HG02798 (cell line): ENCODE data around the gene COLGALT1.
"Not testable (repeated sequence)": the region's sequence is repeated elsewhere in the genome, so short reads cannot be mapped to it uniquely, and the experiment has no call there.

Experiments used
- ATAC-seq: cut with Tn5 transposase; IDR thresholded peaks from one replicate; pipeline ENCODE4 v1.9.1; 2021; ENCODE audit warnings: mild to moderate bottlenecking; ENCODE audit not compliant: unreplicated experiment, poor library complexity

The COLGALT1 gene

DNA sequence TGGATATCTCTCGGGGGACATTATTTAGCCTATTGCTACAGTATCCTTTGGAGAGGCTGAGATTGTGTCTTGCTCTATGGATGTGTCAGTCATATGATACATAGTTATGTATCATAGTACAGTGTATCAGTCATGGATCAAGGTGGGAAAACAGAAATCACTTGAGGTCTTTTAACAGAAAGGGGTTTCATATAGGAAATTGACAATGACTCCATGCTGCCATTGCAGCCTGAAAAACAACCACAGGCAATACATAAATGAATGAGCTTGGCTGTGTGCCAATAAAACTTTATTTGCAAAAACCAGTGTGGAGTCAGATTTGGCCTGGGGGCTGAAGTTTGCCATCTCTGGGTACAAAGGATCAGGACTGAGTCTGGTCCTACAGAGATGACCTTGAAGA is 35.4 kb downstream of the COLGALT1 start:
- ATAC-seq: no peak

DNA sequence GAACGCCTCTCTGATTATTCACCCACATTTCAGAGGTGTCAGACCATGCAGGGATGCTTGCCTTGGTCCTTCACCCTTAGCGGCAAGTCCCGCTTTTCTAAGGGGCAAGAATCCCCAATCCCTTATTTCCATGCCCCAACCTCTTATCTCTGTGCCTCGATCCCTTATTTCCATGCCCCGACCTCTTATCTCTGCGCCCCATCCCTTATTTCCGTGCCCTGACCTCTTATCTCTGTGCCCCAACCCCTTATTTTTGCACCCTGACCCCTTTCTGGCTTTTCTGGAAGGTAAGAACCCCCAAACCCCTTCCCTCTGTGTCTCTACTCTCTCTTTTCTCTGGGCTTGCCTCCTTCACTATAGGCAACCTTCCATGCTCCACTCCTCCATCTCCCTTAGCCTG is 38.8 kb downstream of the COLGALT1 start:
- not testable (repeated sequence) for ATAC-seq

DNA sequence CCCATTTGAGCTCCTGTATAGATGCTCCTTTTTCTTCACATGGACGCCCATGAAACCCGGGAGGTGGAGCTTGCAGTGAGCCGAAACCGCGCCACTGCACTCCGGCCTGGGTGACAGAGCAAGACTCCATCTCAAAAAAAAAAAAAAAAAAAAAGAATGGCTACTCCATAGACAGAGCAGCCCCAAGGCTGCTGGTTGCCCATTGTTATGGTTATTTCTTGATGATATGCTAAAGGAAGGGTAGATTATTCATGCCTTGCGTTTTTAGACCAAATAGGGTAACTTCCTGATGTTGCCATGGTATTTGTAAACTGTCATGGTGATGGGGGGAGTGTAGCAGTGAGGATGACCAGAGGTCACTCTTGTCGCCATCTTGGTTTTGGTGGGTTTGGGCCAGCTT is 42.6 kb downstream of the COLGALT1 start:
- ATAC-seq: not testable (repeated sequence)

DNA sequence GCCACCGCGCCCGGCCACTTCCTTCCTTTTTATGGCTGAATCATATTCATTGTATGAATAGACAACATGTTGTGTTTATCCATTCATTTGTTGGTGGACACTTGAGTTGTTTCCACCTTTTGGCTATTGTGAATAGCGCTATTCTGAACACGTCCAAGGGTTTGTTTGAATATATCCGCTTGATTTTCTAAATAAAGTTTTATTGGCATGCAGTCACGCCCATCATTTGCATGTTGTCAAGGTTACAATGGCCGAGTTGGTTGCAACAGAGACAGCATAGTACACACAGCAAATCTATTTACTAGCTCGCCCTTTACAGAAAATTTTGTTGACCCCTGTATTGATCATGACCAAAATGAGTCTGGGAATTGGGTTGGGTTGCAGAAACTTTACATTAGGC is 43.5 kb downstream of the COLGALT1 start:
- ATAC-seq: no peak

GRCh38 chr19:17599780-17600179 is 44.3 kb downstream of the COLGALT1 start:
- ATAC-seq: no peak

- no peak for ATAC-seq
Observed at GRCh38 chr19:17601683-17602082, 46.2 kb downstream of the COLGALT1 start.

- ATAC-seq: no peak
Observed at GRCh38 chr19:17602217-17602616, 46.8 kb downstream of the COLGALT1 start.

GRCh38 chr19:17602872-17603510 is 47.5 kb downstream of the COLGALT1 start:
- ATAC-seq: no peak

GRCh38 chr19:17604372-17605025 is 49.0 kb downstream of the COLGALT1 start:
- ATAC-seq: no peak

DNA sequence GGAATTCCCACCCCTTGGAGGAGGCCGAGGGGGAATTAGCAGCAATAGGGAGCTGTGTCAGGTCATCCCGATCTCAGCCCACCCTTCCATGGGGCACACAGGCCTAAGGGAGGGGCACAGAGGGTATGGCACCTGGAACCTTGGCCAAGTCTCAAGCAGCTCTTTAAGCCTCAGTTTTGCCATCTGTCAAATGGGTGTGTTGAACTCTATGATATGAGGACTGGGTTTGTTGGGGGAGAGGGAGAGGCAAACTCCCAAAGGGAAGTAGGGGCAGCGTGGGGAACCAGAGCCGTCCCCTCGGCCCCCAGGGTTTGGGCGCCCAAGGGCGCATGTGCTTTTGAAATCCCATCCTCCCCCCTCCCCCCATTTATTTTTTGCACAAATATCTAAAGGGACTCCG is 49.7 kb downstream of the COLGALT1 start:
- ATAC-seq: no peak

GRCh38 chr19:17605761-17606589 is 50.5 kb downstream of the COLGALT1 start:
- peak; percentile 75 for ATAC-seq

- ATAC-seq: no peak
Observed at GRCh38 chr19:17606590-17607185, 51.2 kb downstream of the COLGALT1 start.

DNA sequence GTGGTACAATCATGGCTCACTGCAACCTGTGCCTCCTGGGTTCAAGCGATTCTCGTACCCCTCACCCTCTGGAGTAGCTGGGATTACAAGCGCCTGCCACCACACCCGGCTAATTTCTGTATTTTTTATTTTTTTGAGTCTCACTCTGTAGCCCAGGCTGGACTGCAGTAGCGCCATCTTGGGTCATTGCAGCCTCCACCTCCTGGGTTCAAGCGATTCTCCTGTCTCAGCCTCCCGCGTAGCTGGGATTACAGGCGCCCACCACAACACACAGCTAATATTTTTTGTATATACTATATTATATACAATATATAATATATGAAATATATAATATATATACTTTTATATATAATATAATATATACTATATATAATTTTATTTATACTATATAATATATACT is 52.5 kb downstream of the COLGALT1 start:
- ATAC-seq: no peak

DNA sequence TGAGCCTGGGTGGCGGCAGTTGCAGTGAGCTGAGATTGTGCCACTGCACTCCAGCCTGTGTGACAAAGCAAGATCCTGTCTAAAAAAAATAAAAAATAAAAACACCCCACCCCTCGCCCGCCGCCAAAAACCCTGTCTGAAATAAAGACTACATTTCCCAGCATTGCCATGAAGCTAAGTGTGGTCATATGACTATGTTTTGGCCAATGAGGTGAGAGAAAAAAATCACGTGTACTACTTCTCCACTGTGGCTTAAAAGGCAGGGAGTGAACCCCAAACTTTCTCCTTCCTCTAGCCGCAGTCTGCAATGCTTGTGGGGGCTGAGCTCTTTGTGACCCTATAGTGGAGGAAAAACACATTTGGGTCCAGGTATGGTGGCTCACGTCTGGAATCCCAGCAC is 54.9 kb downstream of the COLGALT1 start:
- no peak for ATAC-seq

- no peak for ATAC-seq
Observed at GRCh38 chr19:17611462-17612244, 56.2 kb downstream of the COLGALT1 start.

DNA sequence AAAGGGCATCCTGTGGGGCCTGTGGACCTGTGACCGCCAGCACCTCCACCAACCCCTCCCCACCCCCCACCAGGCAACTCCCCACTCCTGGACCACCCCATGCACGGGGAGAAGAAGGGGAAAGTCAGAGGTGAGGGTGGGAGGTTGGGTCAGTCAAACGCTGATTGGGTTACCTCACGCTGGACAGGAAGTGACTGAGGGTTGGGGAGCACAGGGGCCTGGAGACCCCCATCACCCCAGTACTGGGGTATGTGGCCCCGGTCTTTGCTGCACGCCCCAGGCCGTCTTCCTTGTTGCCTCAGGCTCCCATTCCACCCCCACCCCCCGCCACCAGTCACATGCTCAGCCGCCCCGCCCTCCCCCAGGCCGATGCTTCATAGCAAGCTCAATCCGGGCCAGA is 59.0 kb downstream of the COLGALT1 start:
- no peak for ATAC-seq

DNA sequence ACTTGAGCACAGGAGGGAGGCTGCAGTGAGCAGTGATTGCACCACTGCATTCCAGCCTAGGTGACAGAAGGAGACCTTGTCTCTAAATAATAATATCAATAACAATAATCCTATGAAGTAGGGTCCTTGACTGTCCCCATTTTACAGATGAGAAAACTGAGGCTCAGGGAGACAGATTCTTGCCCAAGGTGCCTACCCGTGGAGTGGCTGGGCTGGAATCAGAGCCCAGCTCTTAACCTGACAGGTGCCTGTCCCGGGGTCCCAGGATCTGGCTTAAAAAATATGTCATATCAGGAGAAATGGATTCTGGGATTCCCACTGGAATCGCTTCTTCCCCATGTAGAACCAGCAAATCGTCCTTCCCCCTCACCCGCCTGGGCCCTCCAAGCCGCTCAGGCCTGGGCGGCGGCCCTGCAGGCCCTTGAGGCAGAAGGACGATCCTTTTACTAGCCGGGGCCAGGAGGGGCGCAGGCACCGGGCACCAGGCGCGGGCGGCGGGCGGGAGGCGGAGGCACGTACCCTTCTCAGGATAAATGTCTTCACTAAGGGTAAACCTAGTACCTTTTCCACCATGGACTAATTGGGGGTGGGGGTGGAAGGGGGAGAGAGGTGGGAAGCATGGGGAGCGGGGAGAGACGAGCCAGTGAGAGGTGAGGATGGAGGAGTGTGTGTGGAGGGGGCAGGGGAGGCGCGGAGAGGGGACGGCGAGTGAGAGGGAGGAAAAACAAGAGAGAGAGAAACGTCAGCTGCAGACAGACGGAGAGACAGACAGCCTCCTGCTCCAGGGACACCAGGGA is 60.6 kb downstream of the COLGALT1 start:
- no peak for ATAC-seq

GRCh38 chr19:17616686-17616960 is 61.2 kb downstream of the COLGALT1 start:
- ATAC-seq: no peak

GRCh38 chr19:17616961-17617806 is 61.7 kb downstream of the COLGALT1 start:
- no peak for ATAC-seq
